ENCODE results near the gene FAM107A. TPM values are rescaled to one million over a fixed set of nuclear protein-coding genes. Genes with fewer than 3 reads are reported as not detected.
A peak's percentile ranks its signal among the peaks of the same experiment; 100 is the strongest.

Gene FAM107A
- total and polyA plus RNA-seq, 2 experiments from 2014 or later, result 1.0 to 1.1 TPM

DNA sequence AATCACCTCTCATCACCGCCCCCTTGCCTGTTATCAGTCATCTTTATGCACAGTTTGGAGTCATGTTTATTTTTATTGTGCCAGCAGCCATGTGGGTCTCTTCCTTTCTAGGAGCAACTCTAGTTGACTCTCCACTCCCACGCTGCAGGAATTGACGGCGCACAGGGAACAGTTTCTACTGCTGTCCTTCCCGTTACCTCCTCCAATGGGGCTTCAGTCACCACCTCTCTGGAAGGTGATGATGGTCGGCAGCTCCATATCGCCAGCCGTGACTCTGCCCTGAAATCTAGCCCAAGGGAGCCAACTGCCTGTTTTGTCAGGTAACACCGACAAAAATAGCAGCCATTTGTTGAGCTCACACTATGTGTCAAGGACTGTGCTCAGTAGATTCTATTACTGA is 35.6 kb upstream of the FAM107A start:
- no peaks in the 10 kb centered on the region for H3K9me2 ChIP-seq (ENCODE audit: insufficient read depth)
- H3K4me3 Mint-ChIP-seq, result no peak overlapping the region

More for the DNA sequence above, 35.6 kb upstream of the FAM107A start:
- H4K20me1 ChIP-seq (replicated peaks; ENCODE audit: insufficient read depth), result no peaks in the 10 kb centered on the region
- no peaks in the 10 kb centered on the region for H3F3A ChIP-seq (replicated peaks; ENCODE audit: low read depth)
- 0 out of 2 replicates have a peak overlapping the region, but pooled peaks have one; percentile 43 for H2AFZ ChIP-seq
- no peaks in the 10 kb centered on the region for H3K79me2 ChIP-seq (replicated peaks; ENCODE audit: insufficient read depth)
- no peaks in the 10 kb centered on the region for H3K27me3 ChIP-seq (ENCODE audit: insufficient read depth)
- no peak overlapping the region for H3K4me2 ChIP-seq
- no peak overlapping the region for H3K4me3 ChIP-seq
- no peaks in the 10 kb centered on the region for H3K9me3 Mint-ChIP-seq
- TF ChIP-seq EZH2 (IDR thresholded peaks at IDR 0.05; ENCODE audit: low read depth, unreplicated experiment), result no peak
- TF ChIP-seq, protein P1, sequence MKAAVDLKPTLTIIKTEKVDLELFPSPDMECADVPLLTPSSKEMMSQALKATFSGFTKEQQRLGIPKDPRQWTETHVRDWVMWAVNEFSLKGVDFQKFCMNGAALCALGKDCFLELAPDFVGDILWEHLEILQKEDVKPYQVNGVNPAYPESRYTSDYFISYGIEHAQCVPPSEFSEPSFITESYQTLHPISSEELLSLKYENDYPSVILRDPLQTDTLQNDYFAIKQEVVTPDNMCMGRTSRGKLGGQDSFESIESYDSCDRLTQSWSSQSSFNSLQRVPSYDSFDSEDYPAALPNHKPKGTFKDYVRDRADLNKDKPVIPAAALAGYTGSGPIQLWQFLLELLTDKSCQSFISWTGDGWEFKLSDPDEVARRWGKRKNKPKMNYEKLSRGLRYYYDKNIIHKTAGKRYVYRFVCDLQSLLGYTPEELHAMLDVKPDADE (IDR thresholded peaks at IDR 0.05), result no peak
- no peak for TF ChIP-seq JUNB (IDR thresholded peaks at IDR 0.05; ENCODE audit: unreplicated experiment)
- no peak for TF ChIP-seq NANOG (IDR thresholded peaks at IDR 0.05; ENCODE audit: borderline replicate concordance)
- no peak for TF ChIP-seq STAT1 (IDR thresholded peaks at IDR 0.05; ENCODE audit: unreplicated experiment)
- TF ChIP-seq, protein P2, sequence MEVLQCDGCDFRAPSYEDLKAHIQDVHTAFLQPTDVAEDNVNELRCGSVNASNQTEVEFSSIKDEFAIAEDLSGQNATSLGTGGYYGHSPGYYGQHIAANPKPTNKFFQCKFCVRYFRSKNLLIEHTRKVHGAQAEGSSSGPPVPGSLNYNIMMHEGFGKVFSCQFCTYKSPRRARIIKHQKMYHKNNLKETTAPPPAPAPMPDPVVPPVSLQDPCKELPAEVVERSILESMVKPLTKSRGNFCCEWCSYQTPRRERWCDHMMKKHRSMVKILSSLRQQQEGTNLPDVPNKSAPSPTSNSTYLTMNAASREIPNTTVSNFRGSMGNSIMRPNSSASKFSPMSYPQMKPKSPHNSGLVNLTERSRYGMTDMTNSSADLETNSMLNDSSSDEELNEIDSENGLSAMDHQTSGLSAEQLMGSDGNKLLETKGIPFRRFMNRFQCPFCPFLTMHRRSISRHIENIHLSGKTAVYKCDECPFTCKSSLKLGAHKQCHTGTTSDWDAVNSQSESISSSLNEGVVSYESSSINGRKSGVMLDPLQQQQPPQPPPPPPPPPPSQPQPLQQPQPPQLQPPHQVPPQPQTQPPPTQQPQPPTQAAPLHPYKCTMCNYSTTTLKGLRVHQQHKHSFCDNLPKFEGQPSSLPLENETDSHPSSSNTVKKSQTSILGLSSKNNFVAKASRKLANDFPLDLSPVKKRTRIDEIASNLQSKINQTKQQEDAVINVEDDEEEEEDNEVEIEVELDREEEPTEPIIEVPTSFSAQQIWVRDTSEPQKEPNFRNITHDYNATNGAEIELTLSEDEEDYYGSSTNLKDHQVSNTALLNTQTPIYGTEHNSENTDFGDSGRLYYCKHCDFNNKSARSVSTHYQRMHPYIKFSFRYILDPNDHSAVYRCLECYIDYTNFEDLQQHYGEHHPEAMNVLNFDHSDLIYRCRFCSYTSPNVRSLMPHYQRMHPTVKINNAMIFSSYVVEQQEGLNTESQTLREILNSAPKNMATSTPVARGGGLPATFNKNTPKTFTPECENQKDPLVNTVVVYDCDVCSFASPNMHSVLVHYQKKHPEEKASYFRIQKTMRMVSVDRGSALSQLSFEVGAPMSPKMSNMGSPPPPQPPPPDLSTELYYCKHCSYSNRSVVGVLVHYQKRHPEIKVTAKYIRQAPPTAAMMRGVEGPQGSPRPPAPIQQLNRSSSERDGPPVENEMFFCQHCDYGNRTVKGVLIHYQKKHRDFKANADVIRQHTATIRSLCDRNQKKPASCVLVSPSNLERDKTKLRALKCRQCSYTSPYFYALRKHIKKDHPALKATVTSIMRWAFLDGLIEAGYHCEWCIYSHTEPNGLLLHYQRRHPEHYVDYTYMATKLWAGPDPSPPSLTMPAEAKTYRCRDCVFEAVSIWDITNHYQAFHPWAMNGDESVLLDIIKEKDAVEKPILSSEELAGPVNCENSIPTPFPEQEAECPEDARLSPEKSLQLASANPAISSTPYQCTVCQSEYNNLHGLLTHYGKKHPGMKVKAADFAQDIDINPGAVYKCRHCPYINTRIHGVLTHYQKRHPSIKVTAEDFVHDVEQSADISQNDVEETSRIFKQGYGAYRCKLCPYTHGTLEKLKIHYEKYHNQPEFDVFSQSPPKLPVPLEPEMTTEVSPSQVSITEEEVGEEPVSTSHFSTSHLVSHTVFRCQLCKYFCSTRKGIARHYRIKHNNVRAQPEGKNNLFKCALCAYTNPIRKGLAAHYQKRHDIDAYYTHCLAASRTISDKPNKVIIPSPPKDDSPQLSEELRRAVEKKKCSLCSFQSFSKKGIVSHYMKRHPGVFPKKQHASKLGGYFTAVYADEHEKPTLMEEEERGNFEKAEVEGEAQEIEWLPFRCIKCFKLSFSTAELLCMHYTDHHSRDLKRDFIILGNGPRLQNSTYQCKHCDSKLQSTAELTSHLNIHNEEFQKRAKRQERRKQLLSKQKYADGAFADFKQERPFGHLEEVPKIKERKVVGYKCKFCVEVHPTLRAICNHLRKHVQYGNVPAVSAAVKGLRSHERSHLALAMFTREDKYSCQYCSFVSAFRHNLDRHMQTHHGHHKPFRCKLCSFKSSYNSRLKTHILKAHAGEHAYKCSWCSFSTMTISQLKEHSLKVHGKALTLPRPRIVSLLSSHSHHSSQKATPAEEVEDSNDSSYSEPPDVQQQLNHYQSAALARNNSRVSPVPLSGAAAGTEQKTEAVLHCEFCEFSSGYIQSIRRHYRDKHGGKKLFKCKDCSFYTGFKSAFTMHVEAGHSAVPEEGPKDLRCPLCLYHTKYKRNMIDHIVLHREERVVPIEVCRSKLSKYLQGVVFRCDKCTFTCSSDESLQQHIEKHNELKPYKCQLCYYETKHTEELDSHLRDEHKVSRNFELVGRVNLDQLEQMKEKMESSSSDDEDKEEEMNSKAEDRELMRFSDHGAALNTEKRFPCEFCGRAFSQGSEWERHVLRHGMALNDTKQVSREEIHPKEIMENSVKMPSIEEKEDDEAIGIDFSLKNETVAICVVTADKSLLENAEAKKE (CRISPR knock-in tag; IDR thresholded peaks at IDR 0.05), result no peak
- no peaks in the 10 kb centered on the region for H3K36me3 Mint-ChIP-seq (ENCODE audit: low read depth)
- no peaks in the 10 kb centered on the region for H3K36me3 ChIP-seq (ENCODE audit: insufficient read depth)
- ATAC-seq (no peak), DNase-seq (ENCODE audit: low spot score) (no peak)
- no peak overlapping the region for H3K27ac ChIP-seq (ENCODE audit: low read depth)
- no peaks in the 10 kb centered on the region for H3K4me1 ChIP-seq (ENCODE audit: insufficient read depth)
- H3K4me1 Mint-ChIP-seq, result peaks cover 6% of the 10 kb centered on the region; the same call in 2 of the 3 replicates
- H3K27me3 Mint-ChIP-seq (ENCODE audit: insufficient read depth, low read depth, poor library complexity), result peaks cover 10% of the 10 kb centered on the region
- H3K27ac Mint-ChIP-seq, result no peak overlapping the region
